K562 (cell line): ENCODE measurements around the gene HSPA1L. TPM values are rescaled to one million over a fixed set of nuclear protein-coding genes. Genes with fewer than 3 reads are reported as not detected.
A peak's percentile ranks its signal among the peaks of the same experiment; 100 is the strongest.

Experiments used
- ARID2 ChIP-seq: fragments of 450-650 bp; IDR thresholded peaks from 2 replicates; pipeline ENCODE4 v1.6.1; 2017; ENCODE audit warnings: antibody characterized with exemption, mild to moderate bottlenecking
- FUS ChIP-seq: fragments of 200-400 bp; formaldehyde crosslinking; optimal IDR thresholded peaks from 2 replicates; pipeline ENCODE3; 2017; ENCODE audit warnings: low read depth, low read length
- HLTF ChIP-seq: fragments of 450-650 bp; IDR thresholded peaks from 2 replicates; pipeline ENCODE4 v1.6.1; 2016
- RREB1 ChIP-seq: fragments of 250-450 bp; sonication (Bioruptor Pico); IDR thresholded peaks from 2 replicates; pipeline ENCODE4 v1.4.0; 2020
- SMARCA5 ChIP-seq: fragments of 450-650 bp; IDR thresholded peaks from 2 replicates; pipeline ENCODE4 v1.6.1; 2016
- SOX6 ChIP-seq: fragments of 450-650 bp; IDR thresholded peaks from 2 replicates; pipeline ENCODE4 v1.6.1; 2014; ENCODE audit warnings: mild to moderate bottlenecking
- SRF ChIP-seq, 2 experiments: fragments of 250-450, 450-650 bp in 1 of 2; sonication (Bioruptor Pico) in 1 of 2; sonication (generic) in 1 of 2; formaldehyde crosslinking; IDR thresholded peaks; 2 replicates each; pipeline versions ENCODE4 v1.5.0 to v1.5.1; 2020 to 2022; ENCODE audit warnings: mild to moderate bottlenecking in 1 of 2, missing genetic modification reagents in 1 of 2
- TRIM28 ChIP-seq: fragments of 450-650 bp; IDR thresholded peaks from 2 replicates; pipeline ENCODE4 v1.6.1; 2017
- ZNF561 ChIP-seq: fragments of 450-650 bp; formaldehyde crosslinking; conservative IDR thresholded peaks from 2 replicates; pipeline ENCODE4 v1.4.0; 2020; ENCODE audit warnings: mild to moderate bottlenecking, moderate library complexity
- polyA plus RNA-seq, 8 experiments: library from polyadenylated mRNA; depleted of rRNA in 4 of 8; stranded (reverse) in 5 of 8; unstranded in 3 of 8; fragments of >200 nt; fragmentation: Nextera tagmentation in 2 of 8; fragmentation: Illumina TruSeq in 1 of 8; extraction: Ambion mirVana in 2 of 8; extraction: Trizol in 1 of 8; gene quantifications; 2 replicates each; pipeline versions ENCODE4 v1.2.1 to v1.2.3, GENCODE V29; 2011 to 2014; ENCODE audit warnings: inconsistent platforms in 1 of 8, missing spikeins in 1 of 8
- total RNA-seq, 7 experiments: library from RNA; depleted of rRNA in 6 of 7; stranded (reverse); fragments of >200 nt in 6 of 7; fragmentation: Illumina TruSeq in 2 of 7; extraction: Trizol in 2 of 7; gene quantifications; 2 replicates each; pipeline versions ENCODE4 v1.2.1 to v1.2.3, GENCODE V29; 2011 to 2021; ENCODE audit warnings: low replicate concordance in 1 of 7
- TF ChIP-seq, protein P1 (sequence below), 2 experiments: fragments of 450-650 bp in 1 of 2; sonication (generic) in 1 of 2; formaldehyde crosslinking; conservative IDR thresholded peaks; 2 replicates each; pipeline versions ENCODE4 v1.4.0 to v1.8.1; 2020 to 2022; ENCODE audit warnings: mild to moderate bottlenecking in 1 of 2, missing genetic modification reagents in 1 of 2
- TF ChIP-seq, protein P2 (sequence below): fragments of 450-650 bp; formaldehyde crosslinking; IDR thresholded peaks from 2 replicates; pipeline ENCODE4 v1.4.0; 2020; ENCODE audit warnings: mild to moderate bottlenecking, moderate library complexity

The HSPA1L gene
- total and polyA plus RNA-seq, 9 of the 15 experiments (the other 6 are each of a cell fraction or from before 2014, with no cell fraction given): 0.14 to 2.1 (median 1.3) TPM

DNA sequence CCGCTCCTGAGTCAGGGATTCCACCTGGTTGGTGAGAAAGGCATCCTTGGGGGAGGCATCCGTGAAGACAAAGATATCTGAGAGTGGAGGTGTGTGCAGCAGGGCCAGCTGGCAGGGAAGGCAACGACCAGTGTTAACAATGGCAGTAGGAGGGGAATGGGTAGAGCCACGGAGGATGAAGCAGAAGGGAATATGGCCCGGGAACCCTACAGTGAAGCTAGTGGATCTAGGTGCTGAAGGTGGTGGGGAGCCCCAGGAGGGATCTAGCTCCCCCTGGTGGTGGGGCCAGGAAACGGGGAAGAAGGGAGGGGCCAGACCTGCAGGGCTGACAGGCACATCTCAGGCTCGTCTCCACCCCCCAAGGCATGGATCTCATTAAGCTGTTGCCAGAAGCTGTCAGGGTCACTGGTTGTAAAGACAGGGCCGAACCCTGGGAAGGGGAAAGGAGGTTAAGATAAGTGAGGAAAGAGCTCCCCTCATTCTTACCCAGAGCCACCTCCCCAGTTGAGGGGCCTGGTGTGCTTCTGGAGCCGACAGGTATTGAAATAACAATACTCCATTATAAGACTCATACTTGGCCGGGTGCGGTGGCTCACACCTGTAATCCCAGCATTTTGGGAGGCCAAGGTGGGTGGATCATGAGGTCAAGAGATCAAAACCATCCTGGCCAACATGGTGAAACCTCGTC is 45.3 kb downstream of the HSPA1L start (continued):
- no peak for TF ChIP-seq FUS
- peak; percentile 63; the same call in 1 of the 2 replicates for TF ChIP-seq RREB1 (CRISPR knock-in tag)
- no peak for TF ChIP-seq ZNF561
- TF ChIP-seq ARID2: peak; percentile 99
- peak; percentile 91 for TF ChIP-seq SMARCA5
- TF ChIP-seq TRIM28: peak; percentile 45; the same call in 1 of the 2 replicates
- TF ChIP-seq, protein P1, sequence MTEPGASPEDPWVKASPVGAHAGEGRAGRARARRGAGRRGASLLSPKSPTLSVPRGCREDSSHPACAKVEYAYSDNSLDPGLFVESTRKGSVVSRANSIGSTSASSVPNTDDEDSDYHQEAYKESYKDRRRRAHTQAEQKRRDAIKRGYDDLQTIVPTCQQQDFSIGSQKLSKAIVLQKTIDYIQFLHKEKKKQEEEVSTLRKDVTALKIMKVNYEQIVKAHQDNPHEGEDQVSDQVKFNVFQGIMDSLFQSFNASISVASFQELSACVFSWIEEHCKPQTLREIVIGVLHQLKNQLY (CRISPR knock-in tag; conservative IDR thresholded peaks at IDR 0.05): peak in 1 of 2 experiments; percentile 89; a peak in 1 of 4 replicates
- TF ChIP-seq SRF (CRISPR knock-in tag; IDR thresholded peaks at IDR 0.05): peak in 1 of 2 experiments; percentile 51; a peak in 1 of 4 replicates
- TF ChIP-seq HLTF: peak; percentile 90
- TF ChIP-seq SOX6: peak; percentile 78; the same call in 1 of the 2 replicates
- TF ChIP-seq, protein P2, sequence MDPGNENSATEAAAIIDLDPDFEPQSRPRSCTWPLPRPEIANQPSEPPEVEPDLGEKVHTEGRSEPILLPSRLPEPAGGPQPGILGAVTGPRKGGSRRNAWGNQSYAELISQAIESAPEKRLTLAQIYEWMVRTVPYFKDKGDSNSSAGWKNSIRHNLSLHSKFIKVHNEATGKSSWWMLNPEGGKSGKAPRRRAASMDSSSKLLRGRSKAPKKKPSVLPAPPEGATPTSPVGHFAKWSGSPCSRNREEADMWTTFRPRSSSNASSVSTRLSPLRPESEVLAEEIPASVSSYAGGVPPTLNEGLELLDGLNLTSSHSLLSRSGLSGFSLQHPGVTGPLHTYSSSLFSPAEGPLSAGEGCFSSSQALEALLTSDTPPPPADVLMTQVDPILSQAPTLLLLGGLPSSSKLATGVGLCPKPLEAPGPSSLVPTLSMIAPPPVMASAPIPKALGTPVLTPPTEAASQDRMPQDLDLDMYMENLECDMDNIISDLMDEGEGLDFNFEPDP (CRISPR knock-in tag): 0 out of 2 replicates have a peak, but pooled peaks have one; percentile 25
